Motor neuron (in vitro differentiated cells): ENCODE measurements around the gene GH1. TPM values are rescaled to one million over a fixed set of nuclear protein-coding genes. Genes with fewer than 3 reads are reported as not detected.
"Not testable (repeated sequence)": the region's sequence is repeated elsewhere in the genome, so short reads cannot be mapped to it uniquely, and the experiment has no call there.

Experiments used
- ATAC-seq, 8 experiments: fragments of 200-7000 bp; cut with Tn5 transposase; replicated peaks in 6 of 8; 2 replicates each; pipeline ENCODE4 v1.8.0; 2021; ENCODE audit warnings: mild to moderate bottlenecking in 8 of 8, moderate library complexity in 8 of 8
- H3K27ac ChIP-seq, 2 donors: fragments of 250-450 bp; sonication (Bioruptor Pico); 2 replicates each; pipeline ENCODE4 v1.9.0; 2021; ENCODE audit warnings: antibody characterized with exemption in 2 of 2, mild to moderate bottlenecking in 2 of 2, moderate library complexity in 1 of 2
- H3K4me1 ChIP-seq, 2 donors: fragments of 250-450 bp; sonication (Bioruptor Pico); replicated peaks in 1 of 2; 2 replicates each; pipeline ENCODE4 v1.6.1; 2021; ENCODE audit warnings: antibody characterized with exemption in 2 of 2, mild to moderate bottlenecking in 2 of 2, moderate library complexity in 1 of 2
- H3K4me3 ChIP-seq, 5 donors: fragments of 250-450 bp; sonication (Bioruptor Pico); 2 replicates each; pipeline ENCODE4 v1.9.0; 2021; ENCODE audit warnings: antibody characterized with exemption in 5 of 5, mild to moderate bottlenecking in 5 of 5, moderate library complexity in 4 of 5
- WGBS, 10 experiments: fragments of 450-650 bp; shearing (Covaris generic); methylation state at CpG; one replicate each; pipeline ENCODE4 v1.0.0; 2022; 5-methylcytosine and 5-hydroxymethylcytosine counted together
- in situ Hi-C, 9 experiments: fragments of 400-800 bp; cut with MboI; loops; one replicate each; pipeline ENCODE4 v1.15.0; 2021; ENCODE audit warnings: low sequenced_read_pairs in 9 of 9, low pct_unique_long_range_greater_than_20kb in 2 of 9; ENCODE audit not compliant: unreplicated experiment in 9 of 9
- total RNA-seq, 8 experiments: library from RNA; unstranded; fragments of 300-600 nt; gene quantifications; 2 replicates each; pipeline versions ENCODE4 v1.2.3 to v1.2.4, GENCODE V29; 2022

The GH1 gene
- total RNA-seq, 8 experiments from 2014 or later = not detected

DNA sequence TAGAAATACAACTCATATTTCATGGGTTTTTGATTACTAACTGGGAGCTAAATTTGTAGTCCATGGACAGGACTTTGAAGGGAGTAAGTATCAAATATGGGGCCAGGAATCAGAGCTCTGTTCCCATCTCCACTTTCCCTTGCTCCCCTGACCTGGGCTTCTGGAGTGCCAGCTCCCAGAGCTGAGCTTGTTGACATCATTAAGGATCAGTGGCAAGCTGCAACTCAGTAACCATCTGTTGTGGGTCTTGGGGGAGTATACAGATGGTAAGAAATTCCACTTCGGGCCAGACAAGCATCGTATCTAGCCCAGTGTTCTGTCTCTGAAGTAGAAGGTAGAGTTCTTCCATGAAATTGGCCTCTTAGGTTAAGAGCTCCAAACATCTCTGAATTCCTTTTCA, 16.7 kb downstream of the GH1 start:
- H3K4me3 ChIP-seq, H3K27ac ChIP-seq, ATAC-seq, H3K4me1 ChIP-seq: not testable (repeated sequence)
- in situ Hi-C loops = loop anchor here in 6 of 9 experiments (25.0 kb wide), 3 partner anchors 110 to 385 kb away; partner anchors contain the start of genes ERN1 (in 5 of the 6) and ICAM2 (in 1 of the 6)
- WGBS, 10 experiments = 54 to 100% methylated on average over 2 of the region's 2 CpGs; no CpG with 5 or more reads in 8 of the 10 experiments

DNA sequence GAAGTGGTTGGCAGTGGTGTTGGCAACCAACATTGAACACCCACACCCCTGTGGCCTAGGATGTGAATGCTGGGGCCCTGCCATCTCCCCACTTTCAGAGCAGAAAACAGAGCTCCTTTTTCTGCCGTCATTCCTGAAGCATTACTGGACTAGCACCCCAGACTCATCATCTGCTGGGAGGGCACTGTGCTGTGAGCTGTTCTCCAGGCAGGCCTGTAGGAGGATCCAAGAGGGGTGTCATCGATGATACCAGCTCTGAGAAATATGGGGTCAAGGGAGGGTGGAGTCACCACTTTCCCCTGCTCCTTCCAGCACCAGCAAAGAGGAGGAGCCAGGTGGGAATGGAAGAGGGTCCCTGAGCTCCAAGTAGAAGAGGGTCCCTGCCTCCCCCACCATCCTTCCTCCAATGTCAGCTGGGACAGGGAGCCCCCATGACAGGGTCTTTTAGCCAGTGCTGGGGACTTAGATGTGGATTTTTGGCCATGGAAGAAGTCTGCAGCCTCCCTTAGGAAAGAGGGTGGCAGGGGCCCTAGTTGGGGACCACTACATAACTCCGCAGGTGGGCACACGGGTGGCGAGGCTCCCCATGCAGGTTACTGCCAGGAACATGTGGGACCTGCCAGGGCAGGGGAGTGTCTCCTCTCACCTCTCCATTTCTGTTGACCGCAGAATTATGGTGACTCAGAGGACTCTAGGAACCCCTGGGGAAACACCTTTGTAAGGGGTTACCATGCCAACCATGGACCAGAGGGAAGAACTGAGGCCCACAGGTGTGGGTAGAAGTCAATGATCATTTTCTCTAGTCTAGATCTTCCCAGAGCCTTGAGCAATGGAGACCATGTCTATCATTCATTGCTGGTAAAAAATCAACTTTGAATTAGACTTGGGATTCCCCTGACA, 19.5 kb downstream of the GH1 start:
- WGBS, 10 experiments = 40 to 100% (median 90%) methylated on average over 1 to 2 of the region's 6 CpGs; no CpG with 5 or more reads in 7 of the 10 experiments
- H3K27ac ChIP-seq, H3K4me1 ChIP-seq, ATAC-seq, in situ Hi-C loops, H3K4me3 ChIP-seq: not testable (repeated sequence)

DNA sequence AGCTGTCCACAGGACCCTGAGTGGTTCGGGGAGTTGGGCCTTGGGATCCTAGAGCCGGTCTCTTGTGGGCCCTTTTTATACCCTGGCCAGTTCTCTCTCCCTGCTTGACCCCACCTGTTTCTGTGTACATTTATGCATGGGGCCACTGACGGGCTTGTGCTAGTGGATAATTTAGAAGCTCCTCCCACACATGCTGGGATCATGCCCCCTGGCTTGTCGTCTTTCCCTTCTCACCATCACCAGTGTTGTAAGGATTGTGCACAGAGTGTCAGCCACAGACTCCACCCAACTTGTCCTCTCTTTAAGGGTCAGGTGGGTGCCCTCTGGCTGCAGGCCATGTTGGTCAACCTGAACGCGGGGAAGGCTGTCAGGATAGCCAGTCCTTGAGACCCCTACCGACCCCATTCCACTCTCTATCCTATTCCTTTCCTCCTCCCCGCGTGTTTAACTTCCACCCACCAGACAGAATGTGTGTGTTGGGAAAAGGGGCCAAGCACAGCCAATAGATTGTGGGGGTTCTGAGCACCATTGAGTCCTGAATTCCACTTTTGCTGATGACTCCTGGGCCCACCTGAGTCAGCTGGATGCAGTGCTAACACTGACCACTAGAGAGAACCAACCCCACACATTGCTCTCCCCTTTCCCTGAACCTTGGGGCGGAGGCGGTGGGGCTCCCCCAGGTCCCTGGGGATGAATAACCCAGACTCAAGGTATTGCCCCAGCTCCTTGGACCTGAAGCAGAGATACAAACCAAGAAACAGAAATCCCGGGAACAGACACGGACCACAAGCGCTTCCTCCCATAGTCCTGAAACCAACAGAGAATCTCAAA, 21.9 kb downstream of the GH1 start, which contains the start of gene CSH1:
TSS of gene CSH1 (minus strand) at position 51 of the 831 bp plus-strand sequence. CDS start 63 bp downstream, outside the sequence.
- H3K4me1 ChIP-seq, in situ Hi-C loops, H3K27ac ChIP-seq, ATAC-seq, H3K4me3 ChIP-seq: not testable (repeated sequence)
- no CpG with 5 or more reads among the region's 14 CpGs for WGBS, 10 experiments

DNA sequence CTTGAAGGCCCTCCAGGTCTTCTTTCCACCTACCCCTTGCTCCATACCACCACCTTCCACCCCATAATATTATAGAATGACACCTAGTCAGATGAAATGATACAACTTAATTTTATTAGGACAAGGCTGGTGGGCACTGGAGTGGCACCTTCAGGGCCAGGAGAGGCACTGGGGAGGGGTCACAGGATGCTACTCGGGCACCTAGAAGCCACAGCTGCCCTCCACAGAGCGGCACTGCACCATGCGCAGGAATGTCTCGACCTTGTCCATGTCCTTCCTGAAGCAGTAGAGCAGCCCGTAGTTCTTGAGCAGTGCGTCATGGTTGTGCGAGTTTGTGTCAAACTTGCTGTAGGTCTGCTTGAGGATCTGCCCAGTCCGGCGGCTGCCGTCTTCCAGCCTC, 23.8 kb downstream of the GH1 start:
- H3K4me1 ChIP-seq, H3K27ac ChIP-seq, H3K4me3 ChIP-seq, ATAC-seq, in situ Hi-C loops: not testable (repeated sequence)
- 80% methylated on average over 1 of the region's 10 CpGs; no CpG with 5 or more reads in 9 of the 10 experiments for WGBS, 10 experiments

DNA sequence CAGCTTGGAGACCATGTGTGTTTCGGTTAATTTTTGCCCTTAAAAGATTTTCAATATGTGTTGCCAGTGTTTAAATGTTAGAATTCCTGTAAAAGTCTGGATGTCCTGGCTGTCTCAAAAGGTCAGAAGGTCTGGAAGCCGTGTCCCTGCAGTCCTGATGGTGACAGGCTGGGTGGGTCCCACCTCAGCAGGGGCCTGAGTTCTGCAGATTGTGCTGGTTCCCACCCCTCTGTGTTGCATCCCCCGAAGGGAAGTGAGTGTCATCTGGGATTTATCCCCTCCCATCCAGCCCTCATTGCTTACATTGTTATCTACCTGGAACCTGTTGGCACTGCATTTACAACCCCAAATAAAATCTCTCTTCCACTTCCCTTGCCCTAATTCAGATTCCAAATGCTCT, 24.6 kb downstream of the GH1 start:
- H3K4me1 ChIP-seq, H3K27ac ChIP-seq, ATAC-seq, H3K4me3 ChIP-seq, in situ Hi-C loops: not testable (repeated sequence)
- WGBS, 10 experiments = 0% methylated on average over 1 of the region's 3 CpGs; no CpG with 5 or more reads in 9 of the 10 experiments

DNA sequence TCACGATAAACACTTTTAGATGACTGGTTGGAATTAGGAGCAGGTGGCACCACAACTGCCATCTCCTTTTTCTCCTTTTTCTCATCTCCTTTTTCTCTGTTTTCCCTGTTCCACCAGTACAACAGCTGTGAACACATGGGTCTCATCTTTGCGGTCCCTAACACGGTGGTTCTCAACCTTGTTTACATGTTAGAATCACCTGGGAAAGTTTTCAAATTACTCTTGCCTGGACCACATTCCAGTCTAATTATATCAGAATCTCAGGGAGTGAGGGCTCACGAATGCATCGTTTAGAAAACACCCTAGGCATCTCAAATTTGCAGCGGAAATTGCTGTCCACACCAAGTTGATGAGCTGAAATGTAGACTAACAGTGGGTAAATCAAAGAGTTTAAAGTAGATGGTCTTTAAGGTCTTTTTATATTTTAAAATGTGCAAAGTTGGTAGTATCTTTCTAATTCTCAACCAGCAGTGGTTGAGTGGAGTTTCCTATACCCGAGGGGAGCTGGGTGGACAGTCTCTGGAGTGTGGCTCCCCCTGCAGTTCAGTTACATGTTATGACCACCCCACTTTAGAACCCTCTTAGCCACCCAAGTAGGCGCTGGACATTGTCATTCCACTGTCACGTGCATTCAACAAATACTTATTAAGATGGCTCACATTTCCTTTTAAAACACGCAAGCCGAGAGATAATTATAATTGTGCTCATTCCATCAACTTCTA, 26.2 kb downstream of the GH1 start:
- ATAC-seq = peak in 1 of 8 experiments; percentile 52
- in situ Hi-C loops, H3K4me1 ChIP-seq, H3K27ac ChIP-seq, H3K4me3 ChIP-seq: not testable (repeated sequence)
- 67 to 100% (median 78%) methylated on average over 1 to 5 of the region's 11 CpGs; no CpG with 5 or more reads in 4 of the 10 experiments for WGBS, 10 experiments

DNA sequence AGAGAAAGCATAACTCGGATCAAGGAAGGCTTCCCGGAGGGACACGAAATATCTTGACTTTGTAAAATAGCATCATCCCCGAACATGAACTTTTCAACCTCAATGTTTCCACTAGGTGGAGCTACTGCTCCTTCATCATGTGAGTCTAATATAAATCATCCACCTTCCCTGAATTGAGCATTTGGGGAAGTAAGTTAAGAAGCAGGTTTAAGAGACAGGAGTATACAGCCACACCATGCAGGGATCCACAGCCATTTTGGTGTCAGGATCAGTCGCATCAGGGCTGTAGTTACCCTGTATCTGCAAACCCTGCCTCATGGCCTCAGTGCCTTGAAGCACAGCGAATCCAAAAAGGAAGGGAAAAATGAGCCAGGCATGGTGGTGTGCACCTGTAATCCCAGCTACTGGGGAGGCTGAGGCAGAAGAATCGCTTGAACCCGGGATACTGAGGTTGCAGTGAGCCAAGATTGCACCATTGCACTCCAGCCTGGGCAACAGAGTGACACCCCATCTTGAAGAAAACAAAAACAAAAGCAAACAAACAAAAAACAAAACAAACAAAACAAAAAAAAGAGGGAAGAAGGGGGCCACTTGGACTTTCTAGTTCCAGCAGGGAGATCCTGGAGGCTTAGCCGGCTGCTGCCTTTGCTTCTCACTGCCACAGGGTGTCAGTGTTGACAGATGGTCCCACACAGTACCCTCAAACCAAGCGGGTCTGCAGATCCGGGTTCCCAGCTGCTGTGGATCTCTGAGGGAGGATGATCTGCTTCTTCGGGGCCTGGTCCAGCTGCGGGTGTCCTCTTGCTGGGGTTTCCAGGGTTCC, 29.4 kb downstream of the GH1 start:
- H3K27ac ChIP-seq, in situ Hi-C loops, H3K4me1 ChIP-seq, H3K4me3 ChIP-seq: not testable (repeated sequence)
- peak; percentile 77 to 96 (median 86) for ATAC-seq
- 0 to 93% (median 24%) methylated on average over 1 to 8 of the region's 13 CpGs; no CpG with 5 or more reads in 3 of the 10 experiments for WGBS, 10 experiments

DNA sequence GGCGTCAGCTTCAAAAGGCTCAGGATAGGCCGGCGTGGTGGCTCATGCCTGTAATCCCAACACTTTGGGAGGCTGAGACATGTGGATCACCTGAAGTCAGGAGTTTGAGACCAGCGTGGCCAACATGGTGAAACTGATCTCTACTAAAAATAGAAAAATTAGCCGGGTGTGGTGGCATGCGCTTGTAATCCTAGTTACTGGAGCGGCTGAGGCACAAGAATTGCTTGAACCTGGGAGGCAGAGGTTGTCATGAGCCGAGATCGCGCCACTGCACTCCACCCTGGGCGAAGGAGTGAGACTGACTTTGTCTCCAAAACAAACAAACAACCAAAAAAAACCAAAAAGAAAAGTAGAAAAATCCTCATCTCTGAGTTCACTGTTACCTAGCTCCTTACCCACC, 33.5 kb downstream of the GH1 start:
- ATAC-seq, in situ Hi-C loops, H3K27ac ChIP-seq, H3K4me3 ChIP-seq, H3K4me1 ChIP-seq: not testable (repeated sequence)
- WGBS, 10 experiments = 90 to 93% methylated on average over 2 to 3 of the region's 11 CpGs; no CpG with 5 or more reads in 8 of the 10 experiments

DNA sequence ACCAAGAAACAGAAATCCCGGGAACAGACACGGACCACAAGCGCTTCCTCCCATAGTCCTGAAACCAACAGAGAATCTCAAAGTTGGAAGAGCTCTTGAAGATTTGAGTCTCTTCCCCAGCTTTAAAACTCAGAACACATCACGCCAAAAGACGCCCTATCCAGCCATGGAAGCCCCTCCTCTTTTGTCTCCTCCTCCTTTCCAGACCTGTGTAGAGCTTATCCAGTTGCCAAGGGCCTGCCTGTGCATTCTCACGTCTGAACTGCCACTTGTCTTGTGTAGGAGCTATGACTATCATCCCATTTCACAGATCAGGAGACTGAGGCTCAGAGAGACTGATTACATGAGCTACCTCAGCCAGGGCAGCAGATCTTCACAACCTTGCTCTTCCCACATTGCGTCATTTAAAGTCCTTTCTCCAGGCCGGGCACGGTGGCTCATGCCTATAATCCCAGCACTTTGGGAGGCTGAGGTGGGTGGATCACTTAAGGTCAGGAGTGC, 36.0 kb downstream of the GH1 start:
- in situ Hi-C loops, H3K27ac ChIP-seq, H3K4me1 ChIP-seq, ATAC-seq, H3K4me3 ChIP-seq: not testable (repeated sequence)
- WGBS, 10 experiments = 47 to 100% (median 96%) methylated on average over 1 to 3 of the region's 9 CpGs; no CpG with 5 or more reads in 4 of the 10 experiments

DNA sequence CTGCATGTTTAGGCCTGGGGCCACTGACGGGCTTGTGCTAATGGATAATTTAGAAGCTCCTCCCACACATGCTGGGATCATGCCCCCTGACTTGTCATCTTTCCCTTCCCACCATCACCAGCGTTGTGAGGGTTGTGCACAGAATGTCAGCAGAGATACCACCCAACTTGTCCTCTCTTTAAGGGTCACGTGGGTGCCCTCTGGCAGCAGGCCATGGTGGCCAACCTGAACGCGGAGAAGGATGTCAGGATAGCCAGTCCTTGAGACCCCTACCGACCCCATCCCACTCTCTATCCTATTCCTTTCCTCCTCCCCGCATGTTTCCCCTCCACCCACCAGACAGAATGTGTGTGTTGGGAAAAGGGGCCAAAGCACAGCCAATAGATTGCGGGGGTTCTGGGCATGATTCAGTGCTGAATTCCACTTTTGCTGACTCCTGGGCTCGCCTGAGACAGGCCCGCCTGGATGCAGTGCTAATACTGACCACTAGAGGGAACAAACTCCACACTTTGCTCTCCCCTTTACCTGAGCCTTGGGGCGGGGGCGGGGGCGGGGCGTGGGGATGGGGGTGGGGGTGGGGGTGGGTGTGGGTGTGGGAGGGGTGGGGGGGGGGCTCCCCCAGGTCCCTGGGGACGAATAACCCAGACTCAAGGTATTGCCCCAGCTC, 36.6 kb downstream of the GH1 start, which contains the start of gene GH2:
TSS of gene GH2 (minus strand) at position 10 of the 667 bp plus-strand sequence. CDS start 143 bp downstream, outside the sequence.
- peak in 4 of 8 experiments; percentile 37 to 85 (median 76) for ATAC-seq
- 0 to 100% (median 81%) methylated on average over 1 to 3 of the region's 15 CpGs; no CpG with 5 or more reads in 4 of the 10 experiments for WGBS, 10 experiments
- Histone ChIP-seq H3K27ac (no peak within 1 kb of the TSS), H3K4me1 (no peaks in the 10 kb centered on the region), H3K4me3 (no peak within 1 kb of the TSS)
- in situ Hi-C loops = no loop called here

DNA sequence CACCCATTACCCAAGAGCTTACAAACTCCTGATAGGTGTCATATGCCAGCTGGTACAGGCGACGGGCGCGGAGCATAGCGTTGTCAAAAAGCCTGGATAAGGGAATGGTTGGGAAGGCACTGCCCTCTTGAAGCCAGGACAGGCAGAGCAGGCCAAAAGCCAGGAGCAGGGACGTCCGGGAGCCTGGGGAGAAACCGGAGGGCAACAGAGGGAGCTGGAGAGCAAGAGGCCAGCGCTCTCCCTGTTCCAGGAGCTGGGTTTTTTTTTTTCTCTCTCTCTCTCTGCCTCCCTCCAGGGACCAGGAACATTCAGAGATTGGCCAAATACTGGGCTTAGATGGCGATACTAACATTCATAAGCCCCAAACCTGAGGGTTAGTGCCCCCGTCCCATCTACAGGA, 37.3 kb downstream of the GH1 start:
- H3K4me3 ChIP-seq, in situ Hi-C loops, H3K4me1 ChIP-seq, ATAC-seq, H3K27ac ChIP-seq: not testable (repeated sequence)
- WGBS, 10 experiments = 20 to 74% (median 52%) methylated on average over 1 to 6 of the region's 11 CpGs; no CpG with 5 or more reads in 5 of the 10 experiments
